ENCODE measurements around the gene ZNF708.

GRCh38 chr19:21308773-21309172, 20.4 kb downstream of the ZNF708 start:
- TF ChIP-seq CTCF (IDR thresholded peaks at IDR 0.05) = no peak
- TF ChIP-seq POLR2A (IDR thresholded peaks at IDR 0.05) = no peak

All from heart left ventricle (tissue), 13 donors.